ENCODE measurements around the gene SLCO2A1.

GRCh38 chr3:134037168-134037567, 7.4 kb upstream of the SLCO2A1 start:
- TF ChIP-seq CTCF (IDR thresholded peaks at IDR 0.05) (no peak), POLR2A (IDR thresholded peaks at IDR 0.05) (no peak)

All from body of pancreas (tissue), 4 donors.